Endometrium (tissue), 2 donors: ENCODE data around the gene PIN1.
"Not testable (repeated sequence)": the region's sequence is repeated elsewhere in the genome, so short reads cannot be mapped to it uniquely, and the experiment has no call there.

Experiments used
- FAIRE-seq: peaks from 2 replicates; lab custom pipeline; 2012; peaks lifted over from hg19 to GRCh38; lab: Jason Lieb, UNC
- donor health status: control.
- donor health status: control.

Gene PIN1

GRCh38 chr19:9834726-9835506 lies at the start of gene PIN1:
Gene PIN1 (plus strand): TSS chr19:9835318. CDS start chr19:9835345, 27 bp downstream.
- FAIRE-seq = peak; percentile 72

GRCh38 chr19:9785367-9786331 lies 49.5 kb upstream of the PIN1 start:
- FAIRE-seq = peak; percentile 86

- no peak for FAIRE-seq
Measured at GRCh38 chr19:9786342-9786741, 48.8 kb upstream of the PIN1 start.

- no peak for FAIRE-seq
Measured at GRCh38 chr19:9786819-9787218, 48.3 kb upstream of the PIN1 start.

GRCh38 chr19:9788604-9789003 lies 46.5 kb upstream of the PIN1 start:
- not testable (repeated sequence) for FAIRE-seq

GRCh38 chr19:9789066-9789465 lies 46.1 kb upstream of the PIN1 start:
- FAIRE-seq = no peak

- FAIRE-seq = not testable (repeated sequence)
Measured at GRCh38 chr19:9789579-9789978, 45.5 kb upstream of the PIN1 start.

- FAIRE-seq = not testable (repeated sequence)
Measured at GRCh38 chr19:9791073-9791367, 44.1 kb upstream of the PIN1 start.

GRCh38 chr19:9791552-9792205 lies 43.4 kb upstream of the PIN1 start:
- FAIRE-seq = no peak

GRCh38 chr19:9792206-9793070 lies 42.7 kb upstream of the PIN1 start:
- no peak for FAIRE-seq

- no peak for FAIRE-seq
Measured at GRCh38 chr19:9793071-9793591, 42.0 kb upstream of the PIN1 start.

GRCh38 chr19:9796113-9796773 lies 38.9 kb upstream of the PIN1 start:
- FAIRE-seq = peak; percentile 97

GRCh38 chr19:9797871-9798270 lies 37.2 kb upstream of the PIN1 start:
- FAIRE-seq = peak; percentile 98

GRCh38 chr19:9799162-9799561 lies 36.0 kb upstream of the PIN1 start:
- FAIRE-seq = no peak

GRCh38 chr19:9801976-9802375 lies 33.1 kb upstream of the PIN1 start:
- no peak for FAIRE-seq

GRCh38 chr19:9806803-9807202 lies 28.3 kb upstream of the PIN1 start:
- FAIRE-seq = no peak

GRCh38 chr19:9808855-9809824 lies 26.0 kb upstream of the PIN1 start:
- no peak for FAIRE-seq

GRCh38 chr19:9811139-9811538 lies 24.0 kb upstream of the PIN1 start:
- no peak for FAIRE-seq

GRCh38 chr19:9818175-9818733 lies 16.9 kb upstream of the PIN1 start:
- FAIRE-seq = no peak
